Epidermal melanocyte (primary cell): ENCODE results near the gene PIM1.
"Not testable (repeated sequence)": the region's sequence is repeated elsewhere in the genome, so short reads cannot be mapped to it uniquely, and the experiment has no call there.

Experiments used
- DNase-seq: peaks from one replicate; pipeline ENCODE4 v3.0.0; 2011; ENCODE audit warnings: low spot score; ENCODE audit not compliant: insufficient read length

Gene PIM1

DNA sequence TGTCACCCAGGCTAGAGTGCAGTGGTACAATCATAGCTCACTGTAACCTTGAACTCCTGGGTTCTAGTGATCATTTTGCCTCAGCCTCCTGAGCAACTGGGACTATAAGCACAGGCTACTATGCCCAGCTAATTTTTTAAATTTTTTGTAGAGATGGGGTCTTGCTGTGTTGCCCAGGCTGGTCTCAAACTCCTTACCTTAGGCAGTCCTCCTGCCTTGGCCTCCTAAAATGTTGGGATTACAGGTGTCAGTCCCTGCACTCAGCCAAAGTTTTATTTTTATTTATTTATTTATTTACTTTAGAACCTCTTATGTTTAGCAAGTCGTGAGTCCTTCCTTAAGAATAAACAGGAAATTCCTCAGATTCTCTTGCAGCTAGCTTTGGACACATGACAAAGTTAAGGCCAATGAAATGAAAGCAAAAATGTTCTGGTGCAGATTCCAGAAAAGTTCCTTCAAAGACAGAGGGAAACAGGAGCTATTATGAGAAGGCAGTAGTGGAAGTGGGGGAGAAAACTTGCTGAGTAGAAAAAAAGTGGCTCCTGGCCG, 19.1 kb downstream of the PIM1 start:
- DNase-seq = no peak

DNA sequence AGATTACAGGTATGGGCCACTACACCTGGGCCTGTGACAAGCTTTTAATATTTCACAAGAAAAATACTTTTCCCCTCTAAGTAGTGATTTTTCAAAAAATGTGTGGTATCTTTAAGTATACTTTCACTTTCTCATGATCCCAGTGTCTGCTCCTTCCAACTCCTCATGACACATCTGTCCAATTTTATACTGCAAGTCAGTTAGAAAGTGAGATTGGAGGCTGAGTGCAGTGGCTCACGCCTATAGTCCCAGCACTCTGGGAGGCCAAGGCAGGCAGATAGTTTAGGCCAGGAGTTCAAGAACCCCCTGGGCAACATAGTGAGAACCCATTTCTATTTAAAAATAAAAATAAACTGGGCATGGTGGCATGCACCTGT, 20.2 kb downstream of the PIM1 start:
- DNase-seq = no peak

DNA sequence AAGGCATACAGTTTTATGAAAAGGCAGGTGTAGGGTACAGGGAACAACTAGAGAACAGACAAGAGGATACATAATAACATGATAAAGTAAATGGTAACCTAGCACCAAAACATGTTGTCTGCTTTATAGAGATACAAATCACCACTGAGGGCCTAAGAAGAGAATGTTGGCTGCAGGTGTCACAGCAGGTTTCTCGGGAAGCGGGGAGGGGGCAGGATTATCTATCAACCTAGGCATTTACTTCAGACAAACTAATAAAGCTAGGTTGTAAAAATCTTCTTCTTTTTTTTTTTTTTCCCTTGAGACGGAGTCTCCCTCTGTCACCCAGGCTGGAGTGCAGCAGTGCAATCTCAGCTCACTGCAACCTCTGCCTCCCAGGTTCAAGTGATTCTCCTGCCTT, 22.7 kb downstream of the PIM1 start:
- DNase-seq = no peak

DNA sequence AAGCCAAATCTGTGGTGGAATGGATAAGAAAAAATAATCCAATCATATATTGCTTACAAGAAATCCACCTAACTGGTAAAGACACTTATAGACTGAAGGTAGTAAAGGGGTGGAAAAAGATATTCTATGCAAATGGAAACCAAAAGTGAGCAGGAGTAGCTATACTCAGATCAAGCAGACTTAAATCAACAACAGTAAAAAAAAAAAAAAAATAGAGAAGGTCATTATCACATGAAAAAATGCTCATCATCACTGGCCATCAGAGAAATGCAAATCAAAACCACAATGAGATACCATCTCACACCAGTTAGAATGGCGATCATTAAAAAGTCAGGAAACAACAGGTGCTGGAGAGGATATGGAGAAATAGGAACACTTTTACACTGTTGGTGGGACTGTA, 24.9 kb downstream of the PIM1 start:
- not testable (repeated sequence) for DNase-seq

DNA sequence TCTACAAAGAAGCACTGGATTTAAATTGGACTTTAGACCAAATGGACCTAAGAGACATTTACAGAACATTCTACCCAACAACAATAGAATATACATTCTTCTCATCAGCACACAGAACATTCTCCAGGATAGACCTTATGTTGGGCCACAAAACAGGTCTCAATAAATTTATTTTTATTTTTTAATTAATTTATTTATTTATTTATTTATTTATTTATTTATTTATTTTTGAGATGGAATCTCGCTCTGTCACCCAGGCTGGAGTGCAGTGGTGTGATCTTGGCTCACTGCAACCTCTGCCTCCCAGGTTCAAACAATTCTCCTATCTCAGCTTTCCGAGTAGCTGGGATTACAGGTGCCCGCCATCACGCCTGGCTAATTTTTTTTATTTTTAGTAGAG, 26.5 kb downstream of the PIM1 start:
- DNase-seq = not testable (repeated sequence)

DNA sequence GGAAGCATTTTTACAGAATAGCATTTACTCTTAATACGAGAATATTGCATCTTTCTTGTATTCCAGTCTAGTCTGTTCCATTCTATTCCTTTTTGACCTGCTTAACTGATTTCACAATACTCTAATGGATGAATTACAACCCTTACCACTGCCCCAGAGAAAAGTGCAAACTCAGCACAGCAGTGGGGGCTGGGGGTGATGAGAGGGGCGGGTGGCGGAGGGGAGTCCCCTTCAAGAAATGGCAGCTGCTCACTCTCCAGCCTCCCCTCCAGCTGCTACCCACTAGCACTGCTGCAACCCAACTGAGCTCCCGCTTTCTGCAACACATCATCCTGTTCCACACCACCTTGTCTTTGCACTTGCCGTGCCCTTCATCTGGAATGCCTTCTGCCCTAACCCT, 30.1 kb downstream of the PIM1 start:
- no peak for DNase-seq

DNA sequence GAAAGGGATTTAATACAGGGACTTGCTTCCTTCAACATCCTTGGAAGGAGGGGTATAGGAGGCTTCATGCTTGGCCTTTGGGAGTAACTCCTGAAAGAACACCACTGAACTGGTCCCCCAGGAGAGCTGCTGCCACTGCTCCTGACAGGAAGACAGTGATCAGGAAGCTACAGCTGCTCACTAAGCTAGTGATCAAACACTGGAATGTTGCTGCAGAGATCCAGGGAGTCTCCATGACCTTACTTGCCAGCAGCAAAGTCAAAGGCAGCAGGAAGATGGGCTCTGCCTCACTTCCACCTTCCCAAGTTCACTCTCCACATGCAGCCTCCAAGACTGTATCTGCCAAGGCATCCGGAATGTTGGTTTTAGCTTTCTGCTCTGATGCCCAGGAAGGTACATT, 31.8 kb downstream of the PIM1 start:
- no peak for DNase-seq

DNA sequence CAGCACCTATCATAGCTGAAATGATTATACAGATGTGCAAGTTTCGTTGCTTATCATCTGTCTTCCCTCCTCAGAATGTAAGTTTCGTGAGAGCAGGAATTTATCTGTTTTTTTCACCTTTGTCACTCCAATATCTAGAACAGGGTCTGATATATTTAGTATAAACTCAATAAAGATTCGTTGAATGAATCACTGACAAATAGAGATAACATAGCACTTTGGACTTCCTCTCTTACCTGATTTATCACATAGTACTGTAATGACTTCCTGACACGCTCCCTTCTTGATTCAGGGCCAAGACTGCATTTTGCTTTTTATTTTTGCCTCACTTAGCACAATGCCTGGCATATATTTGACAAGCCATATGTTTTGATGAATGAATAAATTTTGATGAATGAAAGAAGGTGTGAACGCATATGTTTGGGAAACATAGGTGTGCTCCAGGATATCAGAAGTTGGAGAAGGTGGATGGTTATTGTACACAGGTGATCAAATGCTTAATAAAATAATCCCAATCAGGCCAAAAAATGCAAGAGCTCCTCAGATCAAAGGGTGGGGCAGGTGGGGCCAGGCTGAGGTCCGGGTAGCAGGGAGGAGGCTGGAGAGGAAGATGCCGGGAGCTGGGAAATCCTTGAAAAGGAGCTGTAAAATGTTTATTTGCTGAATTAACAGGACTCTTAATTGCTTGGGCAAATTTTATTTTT, 33.0 kb downstream of the PIM1 start:
- DNase-seq = no peak

DNA sequence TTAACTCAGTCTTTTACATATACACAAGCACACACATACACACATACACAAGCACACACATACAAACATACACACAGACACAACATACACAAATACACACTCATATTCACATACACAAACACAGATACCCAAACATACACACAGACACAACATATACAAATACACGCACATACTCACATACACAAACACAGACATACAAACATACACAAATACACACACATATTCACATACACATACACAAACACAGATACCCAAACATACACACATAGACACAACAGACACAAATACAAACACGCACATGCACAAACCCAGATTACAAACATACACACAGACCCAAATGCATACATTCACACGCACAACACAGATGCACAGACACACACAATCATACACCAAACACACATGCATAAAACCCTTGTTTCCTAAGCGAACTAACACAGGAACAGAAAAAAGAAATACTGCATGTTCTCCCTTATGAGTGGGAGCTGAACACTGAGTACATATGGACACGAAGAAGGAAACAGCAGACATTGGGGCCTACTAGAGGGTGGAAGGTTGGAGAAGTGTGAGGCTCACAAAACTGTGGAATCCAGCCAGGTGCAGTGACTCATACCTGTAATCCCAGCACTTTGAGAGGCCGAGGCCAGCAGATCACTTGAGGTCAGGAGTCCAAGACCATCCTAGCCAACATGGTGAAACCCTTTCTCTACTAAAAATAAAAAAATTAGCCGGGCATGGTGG, 34.2 kb downstream of the PIM1 start:
- DNase-seq = no peak

DNA sequence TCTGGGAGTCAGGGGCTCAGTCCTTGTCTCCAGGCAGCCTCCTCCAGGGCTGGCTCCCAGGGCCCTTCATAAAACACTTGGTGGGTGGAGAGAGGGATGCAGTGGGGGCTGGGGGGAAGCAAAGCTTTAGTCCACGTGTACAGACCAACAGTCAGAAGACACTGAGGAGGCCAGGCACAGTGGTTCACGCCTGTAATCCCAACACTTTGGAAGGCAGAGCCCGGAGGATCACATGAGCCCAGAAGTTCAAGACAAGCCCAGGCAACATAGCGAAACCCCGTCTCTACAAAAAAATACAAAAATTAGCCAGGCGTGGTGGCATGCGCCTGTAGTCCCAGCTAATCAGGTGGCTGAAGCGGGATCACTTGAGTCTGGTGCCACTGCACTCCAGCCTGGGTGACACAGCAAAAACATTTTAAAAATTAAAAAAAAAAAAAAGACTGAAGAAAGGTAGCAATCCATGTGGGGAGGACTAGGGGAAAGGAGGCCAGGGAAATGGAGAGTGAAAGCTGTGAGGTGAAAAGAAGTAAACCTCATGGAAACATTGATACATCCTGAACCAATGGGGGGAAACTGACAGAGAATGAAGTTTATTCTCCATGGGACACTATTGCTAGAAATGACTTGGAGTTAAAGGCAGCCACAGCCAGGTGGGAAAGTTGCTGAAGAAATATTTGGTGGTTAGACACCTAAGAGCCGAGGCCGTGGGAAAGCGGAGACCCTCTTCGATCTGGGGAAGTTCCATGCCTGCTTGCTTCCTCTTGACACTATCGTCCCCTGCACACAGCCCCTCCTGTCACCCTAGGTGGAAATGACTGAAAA, 35.4 kb downstream of the PIM1 start:
- DNase-seq = no peak

DNA sequence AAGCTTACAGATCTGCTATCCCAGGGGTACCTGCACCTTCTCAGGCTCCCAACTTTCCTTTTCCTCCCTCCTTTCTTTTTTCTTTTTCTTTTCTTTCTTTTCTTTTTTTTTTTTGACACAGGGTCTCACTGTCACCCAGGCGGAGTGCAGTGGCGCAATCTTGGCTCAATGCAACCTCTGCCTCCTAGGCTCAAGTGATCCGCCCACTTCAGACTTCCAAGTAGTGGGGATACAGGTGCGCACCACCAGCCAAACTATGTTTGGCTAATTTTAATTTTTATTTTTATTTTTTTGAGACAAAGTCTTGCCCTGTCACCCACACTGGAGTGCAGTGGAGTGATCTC, 36.0 kb downstream of the PIM1 start:
- no peak for DNase-seq

DNA sequence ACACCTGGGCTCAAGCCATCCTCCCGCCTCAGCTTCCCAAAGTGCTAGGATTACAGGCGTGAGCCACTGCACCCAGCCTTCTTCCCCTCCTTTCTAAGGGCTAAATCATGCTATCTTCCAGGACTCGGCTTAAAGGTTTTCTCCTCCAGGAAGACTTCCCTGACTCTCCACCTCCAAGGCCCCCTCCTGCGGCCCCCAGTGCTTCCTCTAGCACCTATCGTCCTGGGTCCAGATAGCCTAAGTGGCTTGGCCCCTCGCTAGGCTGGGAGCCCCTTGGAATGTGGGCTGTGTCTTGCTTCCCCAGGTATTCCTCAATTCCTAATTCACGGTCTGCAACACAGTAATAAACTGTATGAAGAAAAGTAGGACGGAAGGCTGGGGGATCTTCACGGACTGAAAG, 36.7 kb downstream of the PIM1 start:
- no peak for DNase-seq

DNA sequence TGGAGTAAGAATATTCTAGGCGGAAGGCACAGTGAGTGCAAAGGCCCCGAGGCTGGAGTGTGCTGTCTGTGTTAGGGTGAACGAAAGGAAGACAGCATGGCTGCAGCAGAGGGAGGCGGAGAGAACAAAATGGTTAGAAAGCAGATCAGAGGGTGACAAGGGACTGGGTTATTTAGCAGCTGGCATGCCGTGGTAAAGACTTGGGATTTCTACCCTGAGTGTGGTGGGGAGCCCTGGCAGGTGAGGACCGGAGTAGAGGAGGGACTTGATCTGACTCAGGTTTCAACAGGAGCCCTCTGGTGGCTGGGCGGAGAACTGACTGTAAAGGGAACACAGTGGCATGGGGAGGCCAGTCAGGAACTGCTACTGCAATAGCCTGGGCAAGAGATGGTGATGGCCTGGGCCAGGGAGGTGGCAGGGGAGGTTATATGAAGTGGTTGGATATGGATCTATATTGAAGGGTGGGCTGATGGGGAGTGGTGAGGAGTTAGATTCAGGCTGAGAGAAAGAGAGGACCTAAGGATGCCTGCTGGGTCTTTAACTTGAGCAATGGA, 38.0 kb downstream of the PIM1 start:
- peak; percentile 41 for DNase-seq

DNA sequence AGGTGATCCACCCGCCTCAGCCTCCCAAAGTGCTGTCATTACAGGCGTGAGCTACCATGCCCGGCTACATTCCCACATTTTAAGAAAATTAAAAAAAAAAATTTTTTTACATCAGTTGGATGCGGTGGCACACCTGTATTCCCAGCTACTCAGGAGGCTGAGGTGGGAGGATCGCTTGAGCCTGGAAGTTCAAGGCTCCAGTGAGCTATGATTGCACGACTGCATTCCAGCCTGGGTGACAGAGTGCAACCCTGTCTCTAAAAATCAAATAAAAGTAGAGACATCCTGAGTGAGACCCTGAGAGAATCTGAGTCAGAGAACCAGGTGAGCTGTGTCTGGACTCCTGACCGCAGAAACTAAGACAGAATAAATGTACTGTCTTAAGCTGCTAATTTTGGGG, 38.8 kb downstream of the PIM1 start:
- no peak for DNase-seq

DNA sequence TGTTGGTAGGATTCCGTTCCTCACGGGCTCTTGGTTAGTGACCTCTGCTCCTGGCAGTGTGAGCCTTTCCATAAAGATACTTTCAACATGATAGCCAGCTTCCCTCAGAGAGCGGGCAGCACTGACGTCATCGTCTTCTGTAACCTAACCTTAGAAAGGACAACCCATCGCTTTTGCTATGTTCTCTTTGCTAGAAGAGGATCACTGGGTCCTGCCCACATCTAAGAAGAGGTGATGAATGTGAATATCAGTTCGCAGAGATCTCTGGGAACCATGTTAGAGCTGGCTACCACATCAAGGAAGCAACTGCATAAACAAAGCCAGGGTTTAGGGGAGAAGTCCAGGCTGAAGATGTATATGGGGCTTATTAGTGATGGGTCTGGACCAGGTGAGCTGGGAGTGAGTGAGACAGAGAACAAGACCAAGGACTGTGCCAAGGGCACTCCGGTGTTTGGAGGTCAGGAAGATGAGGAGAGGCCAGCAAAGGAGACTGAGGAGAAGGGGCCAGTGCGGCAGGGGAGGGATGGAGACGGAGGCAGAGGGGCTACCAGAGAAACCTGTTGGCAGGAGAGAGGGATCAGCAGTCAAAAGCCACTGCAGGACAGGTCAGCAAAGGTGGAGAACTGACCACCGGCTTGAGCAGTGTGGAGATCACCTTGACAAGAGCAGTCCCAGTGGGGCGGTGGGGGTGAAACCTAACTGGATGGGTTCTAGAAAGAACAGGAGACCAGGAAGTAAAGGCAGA, 39.7 kb downstream of the PIM1 start:
- no peak for DNase-seq

DNA sequence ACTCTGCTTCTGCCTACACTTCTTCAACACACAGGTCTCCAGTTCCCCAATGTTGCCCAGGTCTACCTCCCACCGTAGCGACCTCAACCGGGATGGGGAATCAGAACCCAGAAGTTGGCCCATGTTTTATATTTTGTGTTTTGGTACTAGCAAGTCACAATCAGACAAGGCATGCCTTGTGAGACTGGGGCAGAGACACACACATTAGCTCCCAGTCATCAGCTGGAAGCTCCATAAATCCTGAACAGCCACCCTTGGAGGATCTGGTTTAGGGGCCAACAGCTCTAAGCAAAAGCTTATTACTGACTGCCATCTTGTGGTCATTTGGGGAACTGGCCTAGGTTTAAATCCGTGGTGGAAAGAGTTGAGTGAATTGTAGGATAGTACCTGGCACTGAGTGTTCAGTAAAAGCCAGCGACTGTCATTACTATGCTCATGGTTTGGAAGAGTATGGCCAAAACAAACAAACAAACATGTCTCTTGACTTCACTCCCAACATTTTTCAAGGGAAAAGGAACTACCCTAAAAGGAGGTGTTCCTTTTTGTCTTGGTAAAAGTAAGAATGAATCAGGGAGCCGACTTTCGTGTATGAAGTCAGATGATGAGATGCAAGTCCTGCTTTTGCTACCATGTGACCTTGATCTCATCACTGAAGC, 40.5 kb downstream of the PIM1 start:
- DNase-seq = peak; percentile 81

DNA sequence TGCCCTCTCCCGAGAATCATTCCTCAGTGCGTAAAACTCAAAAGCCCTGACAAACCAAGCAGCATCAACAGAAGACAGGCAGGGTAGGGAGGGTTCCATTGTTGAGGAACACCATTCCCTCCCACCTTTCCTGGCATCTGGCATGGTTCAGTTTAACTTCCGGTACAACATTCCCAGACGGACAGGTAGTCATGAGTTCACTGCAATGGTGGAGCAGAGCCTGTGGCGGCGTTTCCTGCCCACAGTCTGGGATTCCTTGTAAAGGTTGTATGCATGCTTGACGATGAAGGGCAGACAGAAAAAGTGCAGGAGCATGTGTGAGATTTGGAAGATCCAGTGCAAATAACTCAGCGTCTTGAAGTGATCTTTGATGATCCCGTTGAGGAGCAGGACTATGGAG, 42.3 kb downstream of the PIM1 start:
- no peak for DNase-seq

DNA sequence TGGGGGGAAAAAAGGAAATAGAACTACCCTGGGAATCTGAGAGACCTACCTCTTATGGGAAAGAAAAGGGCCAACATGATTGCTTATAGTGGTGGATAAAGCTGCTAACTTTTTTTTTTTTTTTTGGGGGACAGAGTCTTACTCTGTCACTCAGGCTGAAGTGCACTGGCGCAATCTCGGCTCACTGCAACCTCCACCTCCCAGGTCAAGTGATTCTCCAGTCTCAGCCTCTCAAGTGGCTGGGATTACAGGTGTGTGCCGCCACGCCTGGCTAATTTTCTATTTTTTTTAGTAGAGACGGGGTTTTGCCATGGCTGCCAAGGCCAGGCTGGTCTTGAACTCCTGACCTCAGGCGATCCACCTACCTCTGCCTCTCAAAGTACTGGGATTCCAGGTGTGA, 48.1 kb downstream of the PIM1 start:
- DNase-seq = no peak

DNA sequence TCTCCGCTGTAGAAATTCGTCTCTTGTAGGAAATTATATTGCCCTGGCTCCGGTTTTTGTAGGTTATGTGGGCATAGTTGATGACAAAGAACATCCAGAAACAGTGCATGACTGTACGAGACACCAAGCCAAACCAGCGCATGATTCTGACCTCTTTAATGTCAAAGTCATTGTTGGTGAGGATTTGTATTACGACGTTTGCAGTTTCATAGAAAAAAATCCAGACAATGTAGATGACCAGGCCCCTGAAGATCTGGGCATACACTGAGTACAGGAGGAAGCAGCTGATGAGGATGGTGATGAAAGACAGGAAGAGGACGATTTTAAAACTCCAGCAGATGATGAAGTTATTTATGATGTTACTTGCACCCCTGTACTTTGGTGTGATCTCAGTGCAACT, 48.6 kb downstream of the PIM1 start:
- no peak for DNase-seq

DNA sequence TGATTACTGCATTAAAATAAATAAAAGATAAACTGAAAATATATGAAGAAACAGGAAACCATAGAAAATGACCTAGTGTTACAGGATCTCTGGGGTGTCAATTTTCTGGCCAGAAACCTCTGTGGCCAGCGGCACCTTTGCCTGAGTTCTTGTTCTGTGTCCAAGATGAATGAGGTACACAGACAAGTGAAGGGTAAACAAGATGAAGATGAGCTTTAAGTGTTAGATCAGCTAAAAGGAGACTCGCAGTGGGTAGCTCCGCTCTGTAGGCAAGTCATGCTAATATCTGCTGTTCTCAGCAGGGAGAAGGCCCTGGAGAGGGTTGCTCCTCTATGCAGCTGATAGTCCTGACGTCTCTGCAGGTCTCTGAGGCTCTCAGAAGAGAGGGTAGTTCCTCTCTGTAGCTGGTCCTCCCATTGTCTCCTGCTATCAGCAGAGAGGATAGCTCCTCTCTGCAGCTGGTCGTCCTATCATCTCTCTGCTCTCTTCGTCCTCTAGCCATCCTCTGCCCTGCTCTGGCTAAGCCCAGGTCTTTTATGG, 51.7 kb downstream of the PIM1 start:
- no peak for DNase-seq
